Measurements from ENCODE around the gene WDR91. TPM values are rescaled to one million over a fixed set of nuclear protein-coding genes. Genes with fewer than 3 reads are reported as not detected.
A peak's percentile ranks its signal among the peaks of the same experiment; 100 is the strongest.

Gene WDR91
- total and polyA plus RNA-seq, 4 donors = 11.3 to 47.8 (median 21.5) TPM

GRCh38 chr7:135168489-135169140, 42.7 kb downstream of the WDR91 start:
- Histone ChIP-seq H3K4me1 (ENCODE audit: control insufficient read depth in 5 of 5, insufficient read depth in 5 of 5, low read length in 5 of 5) (peaks cover 0 to 41% (median 7%) of the 10 kb centered on the region in 5 donors), H3K36me3 (ENCODE audit: control insufficient read depth in 4 of 4, insufficient read depth in 4 of 4, low read length in 4 of 4) (peaks cover 0 to 40% (median 25%) of the 10 kb centered on the region in 4 donors), H3K27me3 (ENCODE audit: control insufficient read depth in 3 of 3, insufficient read depth in 3 of 3, low read length in 2 of 3) (no peaks in the 10 kb centered on the region), H3K27ac (ENCODE audit: low read depth in 1 of 2, low read length in 1 of 2) (peak overlapping the region in 1 of 2 donors; percentile 99), H3K4me3 (no peak overlapping the region), H3K9me3 (ENCODE audit: control insufficient read depth in 4 of 4, insufficient read depth in 3 of 4, low read length in 3 of 4) (no peaks in the 10 kb centered on the region), H3K9ac (ENCODE audit: insufficient read depth in 1 of 2, low read length in 2 of 2) (no peak overlapping the region)
- no peak for TF ChIP-seq CTCF (IDR thresholded peaks at IDR 0.05; ENCODE audit: control extremely low read depth, extremely low read depth)
- DNase-seq = no peak
- ATAC-seq (ENCODE audit: insufficient read depth, low FRiP score) = no peak
- WGBS, 2 donors = 84 to 91% methylated on average over 13 of the region's 13 CpGs

- peaks cover 0 to 40% (median 25%) of the 10 kb centered on the region in 4 donors for H3K36me3 ChIP-seq (ENCODE audit: control insufficient read depth in 4 of 4, insufficient read depth in 4 of 4, low read length in 4 of 4)
- no peak for DNase-seq
- no peaks in the 10 kb centered on the region for H3K9me3 ChIP-seq (ENCODE audit: control insufficient read depth in 4 of 4, insufficient read depth in 3 of 4, low read length in 3 of 4)
- TF ChIP-seq CTCF (IDR thresholded peaks at IDR 0.05; ENCODE audit: control extremely low read depth, extremely low read depth) = no peak
- no peak overlapping the region for H3K9ac ChIP-seq (ENCODE audit: insufficient read depth in 1 of 2, low read length in 2 of 2)
- peak overlapping the region in 1 of 2 donors; percentile 81 for H3K27ac ChIP-seq (ENCODE audit: low read depth in 1 of 2, low read length in 1 of 2)
- H3K27me3 ChIP-seq (ENCODE audit: control insufficient read depth in 3 of 3, insufficient read depth in 3 of 3, low read length in 2 of 3) = no peaks in the 10 kb centered on the region
- 39 to 42% methylated on average over 6 to 9 of the region's 9 CpGs for WGBS, 2 donors
- peaks cover 0 to 41% (median 7%) of the 10 kb centered on the region in 5 donors for H3K4me1 ChIP-seq (ENCODE audit: control insufficient read depth in 5 of 5, insufficient read depth in 5 of 5, low read length in 5 of 5)
- no peak overlapping the region for H3K4me3 ChIP-seq
- no peak for ATAC-seq (ENCODE audit: insufficient read depth, low FRiP score)
Measured at GRCh38 chr7:135168001-135168400, 43.3 kb downstream of the WDR91 start.

- Histone ChIP-seq H3K4me3 (no peak overlapping the region), H3K27me3 (ENCODE audit: control insufficient read depth in 3 of 3, insufficient read depth in 3 of 3, low read length in 2 of 3) (no peaks in the 10 kb centered on the region), H3K9me3 (ENCODE audit: control insufficient read depth in 4 of 4, insufficient read depth in 3 of 4, low read length in 3 of 4) (no peaks in the 10 kb centered on the region), H3K36me3 (ENCODE audit: control insufficient read depth in 4 of 4, insufficient read depth in 4 of 4, low read length in 4 of 4) (peaks cover 0 to 40% (median 25%) of the 10 kb centered on the region in 4 donors), H3K27ac (ENCODE audit: low read depth in 1 of 2, low read length in 1 of 2) (peak overlapping the region in 1 of 2 donors; percentile 81), H3K4me1 (ENCODE audit: control insufficient read depth in 5 of 5, insufficient read depth in 5 of 5, low read length in 5 of 5) (peaks cover 0 to 41% (median 7%) of the 10 kb centered on the region in 5 donors), H3K9ac (ENCODE audit: insufficient read depth in 1 of 2, low read length in 2 of 2) (no peak overlapping the region)
- DNase-seq (no peak), ATAC-seq (ENCODE audit: insufficient read depth, low FRiP score) (no peak)
- 56 to 63% methylated on average over 12 of the region's 12 CpGs for WGBS, 2 donors
- no peak for TF ChIP-seq CTCF (IDR thresholded peaks at IDR 0.05; ENCODE audit: control extremely low read depth, extremely low read depth)
Measured at GRCh38 chr7:135167365-135167917, 43.9 kb downstream of the WDR91 start.

Measured in lung (tissue), 12 donors.